Esophagus squamous epithelium (tissue), 5 donors: Measurements from ENCODE around the gene SHISA4. TPM values are rescaled to one million over a fixed set of nuclear protein-coding genes. Genes with fewer than 3 reads are reported as not detected.

Experiments used
- DNase-seq: peaks from one replicate; lab custom pipeline; 2025; lab: John Stamatoyannopoulos, UW
- H3K27ac ChIP-seq, 4 donors: fragments of 200-600 bp; sonication (generic); one replicate each; pipeline ENCODE4 v1.5.1; 2016 to 2019; ENCODE audit warnings: mild to moderate bottlenecking in 1 of 4
- H3K27me3 ChIP-seq, 4 donors: fragments of 200-600 bp; sonication (generic); 1 replicate in 3 of 4; 2 replicates in 1 of 4; pipeline versions ENCODE4 v1.5.1 to v1.6.0; 2017 to 2021; ENCODE audit warnings: antibody characterized with exemption in 1 of 4
- H3K36me3 ChIP-seq, 3 donors: fragments of 200-600 bp; sonication (generic); one replicate each; pipeline ENCODE4 v1.5.1; 2016 to 2019
- H3K4me1 ChIP-seq, 3 donors: fragments of 200-600 bp; sonication (generic); one replicate each; pipeline ENCODE4 v1.5.1; 2017 to 2019
- H3K4me3 ChIP-seq, 4 donors: fragments of 200-600 bp; sonication (generic); 1 replicate in 3 of 4; 2 replicates in 1 of 4; pipeline ENCODE4 v1.5.1; 2016 to 2019; ENCODE audit warnings: mild to moderate bottlenecking in 2 of 4, moderate library complexity in 1 of 4
- H3K9me3 ChIP-seq, 3 donors: fragments of 200-600 bp; sonication (generic); one replicate each; pipeline ENCODE4 v1.5.1; 2016 to 2019
- CTCF ChIP-seq, 6 experiments: fragments of 450-650 bp in 4 of 6; fragments of 200-600 bp in 2 of 6; sonication (generic) in 2 of 6; IDR thresholded peaks; one replicate each; pipeline ENCODE4 v1.5.1; 2016 to 2019; ENCODE audit warnings: antibody characterized with exemption in 6 of 6, mild to moderate bottlenecking in 4 of 6, moderate library complexity in 4 of 6
- POLR2A ChIP-seq, 4 donors: fragments of 450-650 bp; IDR thresholded peaks; one replicate each; pipeline ENCODE4 v1.6.1; 2017; ENCODE audit warnings: antibody characterized with exemption in 4 of 4, mild to moderate bottlenecking in 4 of 4, moderate library complexity in 3 of 4
- WGBS, 2 donors: methylation state at CpG; one replicate each; pipeline ENCODE4 v1.1.5; 2018; 5-methylcytosine and 5-hydroxymethylcytosine counted together
- intact Hi-C: fragments of 100-400 bp; cut with DNase I; formaldehyde crosslinking; loops from one replicate; pipeline ENCODE4 v1.15.0; 2022
- total RNA-seq, 4 donors: library from RNA; depleted of rRNA; stranded (reverse); fragments of >200 nt; gene quantifications; one replicate each; pipeline ENCODE4 v1.1.0, GENCODE V29; 2016
- donor health status: DM: yes; HTN: yes; CAD: no.

The SHISA4 gene
- total RNA-seq, 4 donors from 2014 or later = 3.3 to 12.3 (median 5.6) TPM

DNA sequence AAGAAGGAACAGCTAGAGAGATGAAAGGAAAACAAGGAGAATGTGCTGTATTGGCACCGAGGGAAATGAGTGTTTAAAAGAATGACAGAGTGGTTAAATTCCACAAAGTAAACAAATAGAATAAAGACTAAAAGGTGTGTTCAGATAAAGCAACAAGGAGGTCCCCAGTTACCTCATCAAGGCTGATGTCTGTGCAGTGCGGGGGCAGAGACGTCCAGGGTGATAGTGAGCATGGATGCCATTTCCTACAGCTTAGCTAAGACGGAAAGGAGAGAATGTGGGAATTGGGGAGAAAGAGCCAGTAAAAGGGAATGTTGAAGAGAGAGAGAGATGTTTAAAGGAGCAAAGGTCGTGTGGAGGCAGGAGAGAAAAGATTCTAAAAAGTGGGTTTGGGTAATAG, 42.1 kb downstream of the SHISA4 start:
- Histone ChIP-seq H3K27me3 (no peaks in the 10 kb centered on the region), H3K27ac (peak overlapping the region in 3 of 4 donors; percentile 8 to 55 (median 30)), H3K4me1 (peaks cover 0 to 44% (median 7%) of the 10 kb centered on the region in 3 donors), H3K9me3 (no peaks in the 10 kb centered on the region), H3K36me3 (no peaks in the 10 kb centered on the region), H3K4me3 (no peak overlapping the region)
- no peak for DNase-seq
- TF ChIP-seq CTCF (IDR thresholded peaks at IDR 0.05) (no peak), POLR2A (IDR thresholded peaks at IDR 0.05) (no peak)
- WGBS, 2 donors = 50 to 56% methylated on average over 5 of the region's 5 CpGs
- intact Hi-C loops = no loop called here

GRCh38 chr1:201933840-201934430, 45.2 kb downstream of the SHISA4 start:
- DNase-seq = no peak
- 36 to 40% methylated on average over 5 of the region's 5 CpGs for WGBS, 2 donors
- TF ChIP-seq CTCF (IDR thresholded peaks at IDR 0.05) = no peak
- no peak for TF ChIP-seq POLR2A (IDR thresholded peaks at IDR 0.05)
- intact Hi-C loops = no loop called here
- peak overlapping the region in 3 of 4 donors; percentile 41 to 72 (median 63) for H3K27ac ChIP-seq
- no peaks in the 10 kb centered on the region for H3K36me3 ChIP-seq
- peaks cover 0 to 55% (median 7%) of the 10 kb centered on the region in 3 donors for H3K4me1 ChIP-seq
- H3K9me3 ChIP-seq = no peaks in the 10 kb centered on the region
- no peaks in the 10 kb centered on the region for H3K27me3 ChIP-seq
- H3K4me3 ChIP-seq = no peak overlapping the region

DNA sequence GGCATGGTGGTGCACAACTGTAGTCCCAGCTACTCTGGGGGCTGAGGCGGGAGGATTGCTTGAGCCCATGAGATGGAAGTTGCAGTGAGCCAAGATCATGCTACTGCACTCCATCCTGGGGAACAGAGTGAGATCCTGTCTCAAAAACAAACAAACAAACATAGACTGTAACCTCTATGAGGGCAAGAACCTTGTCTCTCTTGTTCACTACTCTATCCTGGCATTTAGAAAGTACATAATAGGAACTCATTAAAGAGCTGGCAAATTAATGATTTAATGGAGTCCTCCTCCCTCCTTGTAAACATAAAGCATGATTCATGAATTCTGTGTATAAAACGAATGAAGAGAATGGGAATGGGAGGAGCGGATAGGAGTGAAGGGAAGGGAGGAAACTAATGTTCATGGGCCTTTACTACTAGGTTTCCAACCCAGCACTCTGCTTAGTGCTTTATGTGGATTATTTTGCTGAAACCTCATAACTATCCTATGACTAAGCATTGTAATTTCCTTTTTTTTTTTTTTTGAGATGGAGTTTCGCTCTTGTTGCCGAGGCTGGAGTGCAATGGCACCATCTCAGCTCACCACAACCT, 49.0 kb downstream of the SHISA4 start:
- H3K4me1 ChIP-seq = peaks cover 0 to 63% (median 0%) of the 10 kb centered on the region in 3 donors
- H3K27me3 ChIP-seq = no peaks in the 10 kb centered on the region
- 37 to 50% methylated on average over 5 of the region's 5 CpGs for WGBS, 2 donors
- TF ChIP-seq POLR2A (IDR thresholded peaks at IDR 0.05) (no peak), CTCF (IDR thresholded peaks at IDR 0.05) (no peak)
- peak overlapping the region in 1 of 4 donors; percentile 28 for H3K4me3 ChIP-seq
- H3K9me3 ChIP-seq = no peaks in the 10 kb centered on the region
- intact Hi-C loops = no loop called here
- no peaks in the 10 kb centered on the region for H3K36me3 ChIP-seq
- DNase-seq = no peak
- H3K27ac ChIP-seq = peak overlapping the region; percentile 10 to 92 (median 83)

GRCh38 chr1:201938440-201939035, 49.8 kb downstream of the SHISA4 start:
- peaks cover 0 to 63% (median 0%) of the 10 kb centered on the region in 3 donors for H3K4me1 ChIP-seq
- H3K36me3 ChIP-seq = no peaks in the 10 kb centered on the region
- peak overlapping the region in 2 of 4 donors; percentile 4 to 28 for H3K4me3 ChIP-seq
- H3K27me3 ChIP-seq = peaks cover 0 to 4% (median 0%) of the 10 kb centered on the region in 4 donors
- 52 to 59% methylated on average over 2 to 3 of the region's 4 CpGs for WGBS, 2 donors
- H3K9me3 ChIP-seq = no peaks in the 10 kb centered on the region
- TF ChIP-seq CTCF (IDR thresholded peaks at IDR 0.05) (no peak), POLR2A (IDR thresholded peaks at IDR 0.05) (no peak)
- H3K27ac ChIP-seq = peak overlapping the region; percentile 10 to 92 (median 83)
- intact Hi-C loops = no loop called here
- DNase-seq = no peak

DNA sequence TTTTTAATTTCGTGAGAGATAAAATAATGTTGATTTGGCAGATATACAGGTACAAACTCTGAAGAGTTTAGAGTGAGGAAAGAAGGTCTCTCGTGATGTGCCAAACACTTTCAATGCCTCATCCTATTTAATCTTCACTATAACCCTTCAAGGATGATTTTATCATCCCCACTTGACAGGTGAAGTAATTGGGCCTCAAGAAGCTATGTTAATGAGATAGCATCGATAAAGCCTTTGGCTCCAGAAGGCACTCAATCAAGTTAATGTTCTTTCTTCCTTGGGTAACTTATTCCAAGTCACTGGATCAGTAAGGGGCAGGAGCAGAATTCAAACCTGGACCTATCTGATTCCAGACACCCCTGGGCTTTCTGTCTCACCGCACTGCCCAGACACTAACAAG, 50.5 kb downstream of the SHISA4 start:
- H3K4me1 ChIP-seq = peaks cover 0 to 58% (median 0%) of the 10 kb centered on the region in 3 donors
- no peaks in the 10 kb centered on the region for H3K9me3 ChIP-seq
- WGBS, 2 donors = 62 to 65% methylated on average over 4 of the region's 4 CpGs
- TF ChIP-seq CTCF (IDR thresholded peaks at IDR 0.05) (no peak), POLR2A (IDR thresholded peaks at IDR 0.05) (no peak)
- peak overlapping the region in 2 of 4 donors; percentile 24 to 55 for H3K4me3 ChIP-seq
- intact Hi-C loops = no loop called here
- H3K27ac ChIP-seq = peak overlapping the region in 3 of 4 donors; percentile 72 to 92 (median 83)
- H3K36me3 ChIP-seq = no peaks in the 10 kb centered on the region
- peaks cover 0 to 10% (median 0%) of the 10 kb centered on the region in 4 donors for H3K27me3 ChIP-seq
- no peak for DNase-seq
